HG03135 (cell line): Measurements from ENCODE around the gene MAPK10.
"Not testable (repeated sequence)": the region's sequence is repeated elsewhere in the genome, so short reads cannot be mapped to it uniquely, and the experiment has no call there.

Experiments
- ATAC-seq: cut with Tn5 transposase; IDR thresholded peaks from one replicate; pipeline ENCODE4 v1.9.1; 2021; ENCODE audit warnings: mild to moderate bottlenecking, moderate library complexity; ENCODE audit not compliant: unreplicated experiment

Gene MAPK10

GRCh38 chr4:86218746-86219473, 140.9 kb downstream of the MAPK10 start:
- ATAC-seq: no peak

GRCh38 chr4:86203176-86203575, 156.7 kb downstream of the MAPK10 start:
- no peak for ATAC-seq

- no peak for ATAC-seq
Measured at GRCh38 chr4:86185659-86186058, 174.2 kb downstream of the MAPK10 start.

GRCh38 chr4:86184901-86185285, 175.0 kb downstream of the MAPK10 start:
- no peak for ATAC-seq

- ATAC-seq: no peak
Measured at GRCh38 chr4:86184216-86184900, 175.5 kb downstream of the MAPK10 start.

GRCh38 chr4:86181585-86181984, 178.3 kb downstream of the MAPK10 start:
- ATAC-seq: no peak

GRCh38 chr4:86178211-86178610, 181.6 kb downstream of the MAPK10 start:
- no peak for ATAC-seq

- no peak for ATAC-seq
Measured at GRCh38 chr4:86174506-86174905, 185.3 kb downstream of the MAPK10 start.

GRCh38 chr4:86168335-86168734, 191.5 kb downstream of the MAPK10 start:
- not testable (repeated sequence) for ATAC-seq

GRCh38 chr4:86160426-86160825, 199.4 kb downstream of the MAPK10 start:
- ATAC-seq: no peak

- no peak for ATAC-seq
Measured at GRCh38 chr4:86159216-86159615, 200.6 kb downstream of the MAPK10 start.

GRCh38 chr4:86156531-86156930, 203.3 kb downstream of the MAPK10 start:
- ATAC-seq: no peak

GRCh38 chr4:86155766-86156165, 204.1 kb downstream of the MAPK10 start:
- ATAC-seq: no peak

GRCh38 chr4:86152454-86152853, 207.4 kb downstream of the MAPK10 start:
- ATAC-seq: no peak

- ATAC-seq: no peak
Measured at GRCh38 chr4:86151196-86151595, 208.7 kb downstream of the MAPK10 start.

- ATAC-seq: no peak
Measured at GRCh38 chr4:86141161-86141560, 218.7 kb downstream of the MAPK10 start.

GRCh38 chr4:86132468-86132867, 227.4 kb downstream of the MAPK10 start:
- ATAC-seq: no peak

- ATAC-seq: no peak
Measured at GRCh38 chr4:86131456-86131855, 228.4 kb downstream of the MAPK10 start.

GRCh38 chr4:86130160-86130933, 229.5 kb downstream of the MAPK10 start:
- ATAC-seq: no peak

GRCh38 chr4:86129546-86129945, 230.3 kb downstream of the MAPK10 start:
- ATAC-seq: no peak

GRCh38 chr4:86122404-86122803, 237.4 kb downstream of the MAPK10 start:
- ATAC-seq: no peak

- no peak for ATAC-seq
Measured at GRCh38 chr4:86118711-86119110, 241.1 kb downstream of the MAPK10 start.
